GM19023 (cell line): ENCODE measurements around the gene RABL2B.

ENCODE experiments used
- ATAC-seq: cut with Tn5 transposase; IDR thresholded peaks from one replicate; pipeline ENCODE4 v1.9.1; 2021; ENCODE audit warnings: mild to moderate bottlenecking, moderate library complexity; ENCODE audit not compliant: unreplicated experiment

Gene RABL2B

GRCh38 chr22:50738649-50739227, 44.7 kb downstream of the RABL2B start:
- ATAC-seq = no peak

DNA sequence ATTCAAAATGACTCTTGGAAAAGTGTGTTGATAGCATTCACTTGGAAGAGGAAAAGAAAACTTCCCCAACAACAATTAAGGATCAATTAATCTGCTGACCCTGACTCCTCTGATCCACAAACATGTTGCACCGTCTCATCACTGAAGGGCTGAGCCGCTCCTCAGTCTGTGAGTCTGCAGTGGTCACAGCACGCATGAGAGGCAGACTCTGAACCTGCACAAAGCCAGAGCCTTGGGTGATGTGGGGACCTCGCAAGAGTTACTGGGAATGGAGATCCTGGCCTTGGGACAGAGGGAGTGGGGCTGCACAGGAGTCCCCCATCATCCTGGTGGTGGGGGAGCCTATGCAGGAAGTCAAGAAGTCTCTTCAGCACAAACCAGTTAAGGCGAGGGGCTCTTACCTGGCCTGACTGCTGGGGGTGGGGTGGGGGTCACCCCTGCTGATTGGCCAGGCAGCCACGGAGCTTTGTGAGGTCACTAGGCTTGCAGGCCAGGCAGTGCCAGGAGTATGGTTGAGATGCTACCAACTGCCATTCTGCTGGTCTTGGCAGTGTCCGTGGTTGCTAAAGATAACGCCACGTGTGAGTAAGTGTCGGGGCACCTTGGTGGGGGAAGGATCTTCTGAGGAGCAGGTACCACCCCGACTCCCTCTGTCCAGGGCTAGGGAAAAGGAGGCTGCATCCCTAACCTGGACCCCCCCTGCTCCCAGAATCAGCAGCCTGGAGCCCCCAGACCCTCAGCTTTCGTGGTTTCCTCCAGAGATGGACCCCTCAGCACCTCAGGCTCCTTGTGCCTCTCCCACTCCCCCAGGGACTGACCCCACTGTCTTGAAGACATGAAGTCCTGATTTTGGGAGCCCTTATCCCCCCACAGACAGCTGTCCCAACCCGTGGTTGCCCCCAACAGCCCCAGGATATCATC, 45.4 kb downstream of the RABL2B start, which contains the start of gene ACR:
Gene ACR (plus strand): TSS at position 477 of the 921 bp plus-strand sequence. CDS start 32 bp downstream, at position 509.
- no peak for ATAC-seq

DNA sequence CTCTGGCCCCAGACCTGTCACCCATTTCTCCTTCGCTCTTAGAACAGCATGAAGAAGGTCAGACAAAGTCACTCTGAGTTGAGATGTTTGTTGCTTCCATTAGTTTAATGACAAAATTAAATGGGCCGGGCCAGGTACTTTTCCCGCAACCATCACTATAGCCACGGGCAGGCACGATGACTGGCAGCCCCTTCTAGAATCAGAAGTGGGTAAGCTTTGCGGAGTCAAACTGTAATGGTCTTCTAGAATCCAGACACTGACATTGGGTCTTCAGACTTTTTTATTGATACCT, 47.8 kb downstream of the RABL2B start:
- ATAC-seq = no peak

DNA sequence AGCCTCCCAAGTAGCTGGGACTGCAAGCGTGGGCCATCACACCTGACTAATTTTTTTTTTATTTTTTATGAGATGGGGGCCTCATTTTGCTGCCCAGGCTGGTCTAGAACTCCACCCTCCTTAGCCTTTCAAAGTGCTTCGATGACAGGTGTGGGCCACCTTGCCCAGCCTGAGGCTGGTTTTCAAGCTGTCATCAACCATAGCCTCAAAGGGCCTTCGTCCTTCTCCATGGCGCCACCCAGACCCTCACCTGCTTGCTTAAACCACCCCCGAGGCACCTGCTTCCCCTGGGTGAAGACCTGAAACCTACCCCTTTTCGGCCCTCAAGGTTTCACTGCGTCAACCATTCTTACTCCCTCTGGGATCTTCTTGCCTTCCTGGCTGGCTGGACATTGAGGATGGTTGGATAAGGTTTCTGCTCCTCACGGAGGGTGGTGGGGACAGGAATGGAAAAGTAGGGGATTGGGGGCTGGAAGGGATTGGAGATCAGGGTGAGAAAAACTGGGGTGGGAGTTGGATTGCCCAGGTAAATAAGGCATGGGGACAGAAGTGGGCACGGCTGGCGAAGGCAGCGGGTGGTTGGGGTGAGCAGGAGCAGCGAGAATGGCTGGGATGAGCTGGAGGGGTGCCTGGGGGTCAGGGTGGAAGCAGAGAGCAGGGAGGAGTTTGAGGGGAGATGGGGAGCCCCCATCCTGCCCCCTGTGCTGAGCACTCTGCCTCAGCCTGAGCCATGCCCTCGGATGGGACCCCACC, 48.3 kb downstream of the RABL2B start:
- no peak for ATAC-seq

DNA sequence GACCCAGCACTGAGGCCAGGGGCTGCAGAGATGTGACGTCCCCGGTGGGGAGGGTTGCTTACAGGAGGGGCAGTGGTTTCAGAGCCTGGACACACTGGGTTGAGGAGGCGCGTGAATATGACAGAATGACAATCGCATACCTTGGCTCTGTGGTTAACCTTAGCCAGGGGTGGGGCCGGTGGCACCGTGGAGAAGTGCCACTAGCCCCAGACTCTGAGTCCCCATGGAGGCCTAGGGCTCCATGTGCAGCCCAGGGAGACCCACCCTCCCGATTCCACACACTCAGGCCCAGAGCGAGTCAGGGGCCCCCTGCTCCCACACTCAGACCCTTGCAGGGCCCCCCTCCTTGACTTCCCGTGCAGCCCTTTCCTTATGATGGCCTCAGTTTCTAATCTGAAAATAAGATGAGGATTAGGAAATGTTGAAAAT, 49.1 kb downstream of the RABL2B start:
- ATAC-seq = no peak

DNA sequence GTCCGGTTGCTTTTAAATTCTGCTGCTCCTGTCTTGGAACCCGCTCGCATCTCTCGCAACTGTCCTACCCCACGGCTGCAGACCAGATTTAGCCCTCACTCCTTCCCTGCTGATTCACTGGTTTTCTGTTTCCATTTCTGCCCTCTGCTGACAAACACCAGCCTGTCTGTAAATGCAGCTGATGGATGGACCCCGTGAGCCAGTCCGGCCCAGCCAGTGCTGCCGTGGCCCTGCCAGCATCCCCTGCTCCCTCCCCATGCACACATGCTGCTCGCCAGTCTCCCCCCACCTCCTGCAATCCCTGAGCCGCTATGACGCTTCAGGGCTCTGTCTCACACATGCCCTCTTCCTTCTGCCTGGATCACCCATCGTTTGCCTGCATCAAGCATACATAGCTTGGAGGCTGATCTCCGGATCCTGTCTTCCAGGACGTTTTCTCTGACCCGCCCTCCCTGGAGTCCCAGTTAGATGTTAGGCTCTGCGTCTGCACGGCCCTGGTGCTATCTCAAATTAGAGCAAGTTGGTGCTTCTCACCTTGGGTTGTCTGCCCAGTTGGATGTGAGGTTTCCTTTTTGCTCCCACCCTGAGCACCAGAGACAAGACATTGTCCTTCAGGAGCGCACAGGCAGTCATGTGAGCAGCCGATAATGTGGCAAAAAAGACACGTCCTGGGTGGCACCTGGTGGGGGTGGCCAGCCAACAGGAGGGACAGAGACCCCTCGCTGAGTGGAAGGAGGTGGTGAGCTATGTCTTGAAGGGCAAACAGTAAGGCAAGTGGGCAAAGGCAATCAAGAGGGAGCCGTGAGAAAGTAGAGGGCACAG, 49.7 kb downstream of the RABL2B start:
- ATAC-seq = no peak

DNA sequence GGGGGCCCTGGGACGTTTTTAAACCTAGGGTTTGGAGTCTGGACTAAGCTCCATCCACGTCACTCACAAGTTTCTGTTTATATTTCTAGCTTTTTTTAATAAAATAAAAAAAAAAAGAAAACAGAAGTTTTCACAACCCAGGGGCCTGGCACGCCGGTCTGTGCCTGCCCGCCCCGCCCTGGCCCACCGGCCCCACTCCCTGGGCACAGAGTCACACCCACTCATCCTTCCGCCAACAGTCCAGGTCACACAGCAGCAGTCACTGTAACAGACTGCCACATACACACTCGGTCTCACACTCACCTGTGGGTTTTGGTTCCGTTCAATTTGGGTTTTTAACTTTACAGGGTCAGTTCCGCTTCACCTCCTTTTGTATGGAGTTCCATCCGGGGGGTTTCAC, 50.8 kb downstream of the RABL2B start:
- no peak for ATAC-seq

- ATAC-seq = no peak
Observed at GRCh38 chr22:50731811-50732624, 51.4 kb downstream of the RABL2B start.

- no peak for ATAC-seq
Observed at GRCh38 chr22:50730941-50731661, 52.3 kb downstream of the RABL2B start.

GRCh38 chr22:50730013-50730891, 53.2 kb downstream of the RABL2B start:
- no peak for ATAC-seq

DNA sequence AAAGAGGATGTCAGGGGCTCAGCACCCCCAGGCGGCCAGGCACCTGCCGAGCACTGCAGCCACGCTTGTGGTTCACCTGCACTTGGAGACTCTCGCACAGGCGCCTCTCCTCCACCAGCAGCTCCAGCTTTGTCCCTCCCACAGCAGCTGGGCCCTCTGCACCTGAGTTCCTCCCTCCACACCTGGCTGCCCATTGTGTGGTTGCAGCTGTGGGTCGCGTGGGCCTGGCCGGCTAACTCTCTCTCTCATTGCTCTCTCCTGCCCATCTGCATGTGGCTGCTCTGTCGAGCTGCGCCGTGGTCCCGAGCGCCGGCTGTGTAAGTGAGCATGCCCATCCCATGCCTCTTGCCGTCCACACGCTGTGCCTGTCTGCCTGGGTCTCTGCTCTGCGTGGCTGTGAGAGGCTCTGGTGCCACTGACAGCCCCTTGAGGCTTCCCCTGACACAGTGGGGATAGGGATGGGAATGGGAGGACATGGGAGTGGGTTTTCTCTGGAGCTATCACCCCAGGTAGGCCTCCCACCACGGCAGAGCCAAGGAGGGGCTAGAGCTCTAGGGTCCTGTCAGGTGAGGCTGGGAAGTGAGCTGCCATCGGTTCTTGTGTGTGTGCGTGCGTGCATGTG, 53.9 kb downstream of the RABL2B start:
- no peak for ATAC-seq

GRCh38 chr22:50728523-50728931, 54.9 kb downstream of the RABL2B start:
- no peak for ATAC-seq

- no peak for ATAC-seq
Observed at GRCh38 chr22:50727678-50728522, 55.5 kb downstream of the RABL2B start.

GRCh38 chr22:50726643-50727340, 56.6 kb downstream of the RABL2B start:
- ATAC-seq = no peak

- ATAC-seq = no peak
Observed at GRCh38 chr22:50725597-50725996, 57.8 kb downstream of the RABL2B start.

- ATAC-seq = no peak
Observed at GRCh38 chr22:50724616-50725015, 58.8 kb downstream of the RABL2B start.
